HEK293T (cell line): ENCODE data around the gene RRP1.

Experiments
- BHLHE40 ChIP-seq: fragments of 450-650 bp; IDR thresholded peaks from 2 replicates; pipeline ENCODE4 v1.6.1; 2016; ENCODE audit warnings: mild to moderate bottlenecking, moderate library complexity, borderline replicate concordance
- ELF4 ChIP-seq: fragments of 450-650 bp; IDR thresholded peaks from 2 replicates; pipeline ENCODE4 v1.6.1; 2017; ENCODE audit warnings: antibody characterized with exemption
- FOXA1 ChIP-seq: fragments of 450-650 bp; IDR thresholded peaks from 2 replicates; pipeline ENCODE4 v1.6.1; 2016; ENCODE audit warnings: mild to moderate bottlenecking
- FOXM1 ChIP-seq: fragments of 450-650 bp; IDR thresholded peaks from 2 replicates; pipeline ENCODE4 v1.6.1; 2017; ENCODE audit warnings: mild to moderate bottlenecking, borderline replicate concordance
- HDGF ChIP-seq: fragments of 450-650 bp; IDR thresholded peaks from 2 replicates; pipeline ENCODE4 v1.6.1; 2017; ENCODE audit warnings: antibody characterized with exemption, borderline replicate concordance
- NFRKB ChIP-seq: fragments of 450-650 bp; IDR thresholded peaks from 2 replicates; pipeline ENCODE4 v1.6.1; 2016; ENCODE audit warnings: mild to moderate bottlenecking, moderate library complexity
- SP1 ChIP-seq: fragments of 450-650 bp; IDR thresholded peaks from 2 replicates; pipeline ENCODE4 v1.6.1; 2017
- SUZ12 ChIP-seq: fragments of 450-650 bp; IDR thresholded peaks from 2 replicates; pipeline ENCODE4 v1.6.1; 2016; ENCODE audit warnings: mild to moderate bottlenecking
- TARDBP ChIP-seq: fragments of 450-650 bp; IDR thresholded peaks from 2 replicates; pipeline ENCODE4 v1.6.1; 2016
- TF ChIP-seq, protein P1 (sequence below): fragments of 450-650 bp; IDR thresholded peaks from 2 replicates; pipeline ENCODE4 v1.6.1; 2016

DNA sequence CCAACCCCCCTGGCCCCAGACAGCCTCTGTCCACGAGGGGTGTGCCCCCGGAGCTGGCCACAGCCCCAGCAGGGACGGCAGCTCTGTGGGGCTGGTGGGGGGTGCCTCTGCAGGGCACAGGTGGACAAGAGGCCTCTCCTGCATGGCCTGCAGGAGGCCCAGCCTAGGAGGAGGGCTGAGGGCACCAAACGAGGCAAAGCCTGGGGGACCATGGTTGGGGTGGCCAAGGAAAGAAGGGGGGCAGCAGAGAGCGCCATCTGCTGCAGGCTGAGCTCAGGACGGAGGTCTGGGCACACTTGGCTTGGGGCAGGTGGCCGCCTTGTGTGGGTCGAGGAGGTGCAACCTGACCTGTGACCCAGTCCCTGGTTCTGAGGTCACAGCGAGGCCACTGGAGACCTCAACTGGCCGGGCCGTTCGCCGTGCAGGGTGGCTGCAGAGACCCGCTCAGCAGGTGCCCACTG lies 27.3 kb downstream of the RRP1 start:
- no peak for TF ChIP-seq HDGF
- TF ChIP-seq SUZ12: no peak
- TF ChIP-seq BHLHE40: no peak
- no peak for TF ChIP-seq ELF4
- TF ChIP-seq FOXM1: no peak
- TF ChIP-seq, protein P1, sequence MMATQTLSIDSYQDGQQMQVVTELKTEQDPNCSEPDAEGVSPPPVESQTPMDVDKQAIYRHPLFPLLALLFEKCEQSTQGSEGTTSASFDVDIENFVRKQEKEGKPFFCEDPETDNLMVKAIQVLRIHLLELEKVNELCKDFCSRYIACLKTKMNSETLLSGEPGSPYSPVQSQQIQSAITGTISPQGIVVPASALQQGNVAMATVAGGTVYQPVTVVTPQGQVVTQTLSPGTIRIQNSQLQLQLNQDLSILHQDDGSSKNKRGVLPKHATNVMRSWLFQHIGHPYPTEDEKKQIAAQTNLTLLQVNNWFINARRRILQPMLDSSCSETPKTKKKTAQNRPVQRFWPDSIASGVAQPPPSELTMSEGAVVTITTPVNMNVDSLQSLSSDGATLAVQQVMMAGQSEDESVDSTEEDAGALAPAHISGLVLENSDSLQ: no peak
- no peak for TF ChIP-seq FOXA1
- no peak for TF ChIP-seq NFRKB
- TF ChIP-seq TARDBP: no peak
- no peak for TF ChIP-seq SP1
